Measurements from ENCODE around the gene SLC35G1. TPM values are rescaled to one million over a fixed set of nuclear protein-coding genes. Genes with fewer than 3 reads are reported as not detected.

The SLC35G1 gene
- total RNA-seq, 1 donor from 2014 or later, result 7.3 TPM

- H3K4me3 Mint-ChIP-seq, result no peak overlapping the region
- no peak overlapping the region for H3K27ac Mint-ChIP-seq
- no peaks in the 10 kb centered on the region for H3K9me3 Mint-ChIP-seq
- TF ChIP-seq, protein P1, sequence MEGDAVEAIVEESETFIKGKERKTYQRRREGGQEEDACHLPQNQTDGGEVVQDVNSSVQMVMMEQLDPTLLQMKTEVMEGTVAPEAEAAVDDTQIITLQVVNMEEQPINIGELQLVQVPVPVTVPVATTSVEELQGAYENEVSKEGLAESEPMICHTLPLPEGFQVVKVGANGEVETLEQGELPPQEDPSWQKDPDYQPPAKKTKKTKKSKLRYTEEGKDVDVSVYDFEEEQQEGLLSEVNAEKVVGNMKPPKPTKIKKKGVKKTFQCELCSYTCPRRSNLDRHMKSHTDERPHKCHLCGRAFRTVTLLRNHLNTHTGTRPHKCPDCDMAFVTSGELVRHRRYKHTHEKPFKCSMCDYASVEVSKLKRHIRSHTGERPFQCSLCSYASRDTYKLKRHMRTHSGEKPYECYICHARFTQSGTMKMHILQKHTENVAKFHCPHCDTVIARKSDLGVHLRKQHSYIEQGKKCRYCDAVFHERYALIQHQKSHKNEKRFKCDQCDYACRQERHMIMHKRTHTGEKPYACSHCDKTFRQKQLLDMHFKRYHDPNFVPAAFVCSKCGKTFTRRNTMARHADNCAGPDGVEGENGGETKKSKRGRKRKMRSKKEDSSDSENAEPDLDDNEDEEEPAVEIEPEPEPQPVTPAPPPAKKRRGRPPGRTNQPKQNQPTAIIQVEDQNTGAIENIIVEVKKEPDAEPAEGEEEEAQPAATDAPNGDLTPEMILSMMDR (IDR thresholded peaks at IDR 0.05; ENCODE audit: unreplicated experiment), result no peak
- peaks cover 15% of the 10 kb centered on the region for H3K4me1 Mint-ChIP-seq
- DNase-seq (ENCODE audit: low spot score in 2 of 2, unreplicated experiment in 2 of 2), result no peak
- H3K27me3 Mint-ChIP-seq (ENCODE audit: low read depth), result peaks cover under 1% of the 10 kb centered on the region
- H3K36me3 Mint-ChIP-seq, result no peaks in the 10 kb centered on the region
These were observed 20.2 kb upstream of the SLC35G1 start for GRCh38 chr10:93873420-93874115.

- H3K27me3 Mint-ChIP-seq (ENCODE audit: low read depth), result no peaks in the 10 kb centered on the region
- H3K9me3 Mint-ChIP-seq, result no peaks in the 10 kb centered on the region
- TF ChIP-seq, protein P1 (IDR thresholded peaks at IDR 0.05; ENCODE audit: unreplicated experiment), result no peak
- no peak overlapping the region for H3K27ac Mint-ChIP-seq
- H3K4me1 Mint-ChIP-seq, result peaks cover 15% of the 10 kb centered on the region
- no peak overlapping the region for H3K4me3 Mint-ChIP-seq
- H3K36me3 Mint-ChIP-seq, result no peaks in the 10 kb centered on the region
- DNase-seq (ENCODE audit: low spot score in 2 of 2, unreplicated experiment in 2 of 2), result no peak
These were observed 19.3 kb upstream of the SLC35G1 start for GRCh38 chr10:93874309-93875031.

- Mint-ChIP-seq H3K9me3 (no peaks in the 10 kb centered on the region), H3K4me1 (peaks cover 15% of the 10 kb centered on the region), H3K4me3 (no peak overlapping the region), H3K36me3 (no peaks in the 10 kb centered on the region), H3K27ac (no peak overlapping the region), H3K27me3 (ENCODE audit: low read depth) (no peaks in the 10 kb centered on the region)
- TF ChIP-seq, protein P1 (IDR thresholded peaks at IDR 0.05; ENCODE audit: unreplicated experiment), result no peak
- no peak for DNase-seq (ENCODE audit: low spot score in 2 of 2, unreplicated experiment in 2 of 2)
These were observed 18.8 kb upstream of the SLC35G1 start for GRCh38 chr10:93875032-93875358.

DNA sequence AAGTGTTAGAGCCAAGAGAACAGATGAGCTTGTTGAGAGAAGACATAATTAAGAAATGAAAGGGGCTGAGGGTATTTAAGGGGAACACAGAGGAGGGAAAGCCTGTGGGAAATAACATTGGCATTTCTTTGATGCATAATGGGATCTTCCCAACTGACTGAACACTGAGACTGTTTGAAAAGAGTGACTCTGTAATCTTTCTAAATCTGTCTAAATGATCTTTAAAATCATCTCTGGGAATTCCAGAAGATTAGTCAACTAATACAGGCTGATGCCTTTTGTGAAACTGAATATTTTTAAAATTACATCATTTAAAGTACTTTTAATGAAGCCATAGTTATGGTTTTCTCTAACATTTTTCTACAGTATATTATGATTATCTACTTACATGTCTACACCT lies 17.4 kb upstream of the SLC35G1 start:
- Mint-ChIP-seq H3K4me3 (no peak overlapping the region), H3K4me1 (peaks cover 15% of the 10 kb centered on the region), H3K27me3 (ENCODE audit: low read depth) (no peaks in the 10 kb centered on the region), H3K9me3 (no peaks in the 10 kb centered on the region), H3K36me3 (no peaks in the 10 kb centered on the region), H3K27ac (no peak overlapping the region)
- TF ChIP-seq, protein P1 (IDR thresholded peaks at IDR 0.05; ENCODE audit: unreplicated experiment), result no peak
- DNase-seq (ENCODE audit: low spot score in 2 of 2, unreplicated experiment in 2 of 2), result no peak

- no peak for DNase-seq (ENCODE audit: low spot score in 2 of 2, unreplicated experiment in 2 of 2)
- no peaks in the 10 kb centered on the region for H3K27me3 Mint-ChIP-seq (ENCODE audit: low read depth)
- peaks cover 4% of the 10 kb centered on the region for H3K4me1 Mint-ChIP-seq
- H3K27ac Mint-ChIP-seq, result no peak overlapping the region
- H3K9me3 Mint-ChIP-seq, result peaks cover 18% of the 10 kb centered on the region
- TF ChIP-seq, protein P1 (IDR thresholded peaks at IDR 0.05; ENCODE audit: unreplicated experiment), result no peak
- no peak overlapping the region for H3K4me3 Mint-ChIP-seq
- no peaks in the 10 kb centered on the region for H3K36me3 Mint-ChIP-seq
These were observed 14.5 kb upstream of the SLC35G1 start for GRCh38 chr10:93879273-93879672.

Data from mesothelial cell of epicardium (in vitro differentiated cells).